A549 treated with RU486 at 1 μM for 4 hours (cell line): ENCODE data around the gene HSPA1L. TPM values are rescaled to one million over a fixed set of nuclear protein-coding genes. Genes with fewer than 3 reads are reported as not detected.

ENCODE experiments used
- total RNA-seq: library from RNA; stranded (reverse); fragments of 200-300 nt; extraction: Qiagen RNA extraction; gene quantifications from 5 replicates; pipeline ENCODE4 v1.2.3, GENCODE V29; 2022; ENCODE audit warnings: low read depth

The HSPA1L gene
- 1.2 to 1.5 TPM (median 1.2 TPM) in 5 replicates for total RNA-seq

DNA sequence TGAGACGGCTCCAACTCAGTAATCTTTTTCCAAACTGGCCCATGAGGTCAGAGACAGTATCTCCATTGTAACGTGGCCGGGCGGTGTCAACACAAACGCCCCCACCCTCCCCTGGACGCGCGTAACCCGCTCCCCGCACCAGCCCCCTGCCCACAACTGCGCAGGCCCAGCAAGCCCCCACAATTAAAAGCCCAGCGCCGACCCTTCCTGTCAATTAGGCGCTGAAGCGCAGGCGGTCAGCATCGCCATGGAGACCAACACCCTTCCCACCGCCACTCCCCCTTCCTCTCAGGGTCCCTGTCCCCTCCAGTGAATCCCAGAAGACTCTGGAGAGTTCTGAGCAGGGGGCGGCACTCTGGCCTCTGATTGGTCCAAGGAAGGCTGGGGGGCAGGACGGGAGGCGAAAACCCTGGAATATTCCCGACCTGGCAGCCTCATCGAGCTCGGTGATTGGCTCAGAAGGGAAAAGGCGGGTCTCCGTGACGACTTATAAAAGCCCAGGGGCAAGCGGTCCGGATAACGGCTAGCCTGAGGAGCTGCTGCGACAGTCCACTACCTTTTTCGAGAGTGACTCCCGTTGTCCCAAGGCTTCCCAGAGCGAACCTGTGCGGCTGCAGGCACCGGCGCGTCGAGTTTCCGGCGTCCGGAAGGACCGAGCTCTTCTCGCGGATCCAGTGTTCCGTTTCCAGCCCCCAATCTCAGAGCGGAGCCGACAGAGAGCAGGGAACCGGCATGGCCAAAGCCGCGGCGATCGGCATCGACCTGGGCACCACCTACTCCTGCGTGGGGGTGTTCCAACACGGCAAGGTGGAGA is at the start of gene HSPA1L, which contains the start of gene HSPA1A:
Gene HSPA1L (minus strand): TSS at position 259 of the 814 bp plus-strand sequence. CDS start 3,311 bp downstream, outside the sequence.
Gene HSPA1A (plus strand): TSS at position 519 of the 814 bp plus-strand sequence. CDS start 214 bp downstream, at position 733.

DNA sequence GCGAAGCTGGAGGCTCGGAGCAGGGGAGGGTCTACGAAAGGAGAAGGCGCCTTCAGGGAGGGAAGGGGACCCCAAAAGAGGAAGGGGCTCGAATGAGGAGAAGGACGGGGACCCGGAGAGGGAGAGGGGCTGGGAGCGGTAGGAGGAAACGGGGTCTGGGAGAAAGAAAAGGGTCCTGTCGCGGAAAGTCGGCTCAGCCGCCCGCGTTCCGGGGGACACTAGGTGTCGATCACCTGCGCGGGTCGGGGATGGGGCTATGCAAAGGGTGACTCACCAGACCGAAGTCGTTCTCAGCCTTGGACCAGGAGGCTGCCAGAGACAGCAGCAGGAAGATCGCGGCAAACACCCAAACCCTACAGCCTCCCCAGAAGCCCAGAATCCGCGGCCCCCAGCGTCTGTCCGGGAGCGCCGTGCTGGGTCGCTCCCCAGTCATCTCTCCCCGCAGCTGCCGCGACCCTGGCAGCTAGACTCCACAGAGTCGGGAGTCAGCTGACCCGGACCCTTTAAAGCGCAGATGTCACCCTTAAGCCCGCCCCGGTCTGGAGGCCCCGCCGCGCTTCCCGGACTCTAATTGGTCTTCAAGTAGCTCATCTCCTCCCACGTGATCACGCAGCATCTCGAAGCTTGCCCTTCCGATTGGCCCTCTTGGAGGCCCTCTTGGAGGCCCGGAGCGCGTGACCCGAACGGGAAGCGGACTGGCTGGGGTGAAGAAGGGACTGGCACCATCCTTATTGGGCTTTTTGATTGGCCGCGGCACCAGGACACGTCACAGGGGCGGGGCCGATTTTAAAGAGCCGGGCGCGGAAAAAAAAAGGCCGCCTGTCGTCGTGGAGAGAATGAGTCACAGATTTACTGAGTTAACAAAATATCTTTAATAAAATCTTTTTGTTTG is 47.5 kb upstream of the HSPA1L start, which contains the start of gene NEU1:
Gene NEU1 (minus strand): TSS at position 478 of the 892 bp plus-strand sequence. CDS start 45 bp downstream, at position 433.

DNA sequence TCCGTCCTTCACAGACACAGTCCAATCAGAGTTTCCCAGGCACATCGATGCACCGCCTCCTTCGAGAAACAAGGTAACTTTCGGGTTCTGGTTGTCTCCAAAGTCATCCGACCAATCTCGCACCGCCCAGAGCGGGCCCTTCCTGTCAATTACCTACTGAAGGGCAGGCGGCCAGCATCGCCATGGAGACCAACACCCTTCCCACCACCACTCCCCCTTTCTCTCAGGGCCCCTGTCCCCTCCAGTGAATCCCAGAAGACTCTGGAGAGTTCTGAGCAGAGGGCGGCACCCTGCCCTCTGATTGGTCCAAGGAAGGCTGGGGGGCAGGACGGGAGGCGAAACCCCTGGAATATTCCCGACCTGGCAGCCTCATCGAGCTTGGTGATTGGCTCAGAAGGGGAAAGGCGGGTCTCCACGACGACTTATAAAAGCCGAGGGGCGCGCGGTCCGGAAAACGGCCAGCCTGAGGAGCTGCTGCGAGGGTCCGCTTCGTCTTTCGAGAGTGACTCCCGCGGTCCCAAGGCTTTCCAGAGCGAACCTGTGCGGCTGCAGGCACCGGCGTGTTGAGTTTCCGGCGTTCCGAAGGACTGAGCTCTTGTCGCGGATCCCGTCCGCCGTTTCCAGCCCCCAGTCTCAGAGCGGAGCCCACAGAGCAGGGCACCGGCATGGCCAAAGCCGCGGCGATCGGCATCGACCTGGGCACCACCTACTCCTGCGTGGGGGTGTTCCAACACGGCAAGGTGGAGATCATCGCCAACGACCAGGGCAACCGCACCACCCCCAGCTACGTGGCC is 12.4 kb upstream of the HSPA1L start, which contains the start of gene HSPA1B:
Gene HSPA1B (plus strand): TSS at position 453 of the 794 bp plus-strand sequence. CDS start 213 bp downstream, at position 666.

GRCh38 chr6:31806470-31807272 is 8.4 kb downstream of the HSPA1L start, which contains the start of gene LSM2:
TSS of gene LSM2 (minus strand) at chr6:31806966. CDS start at chr6:31806757, 209 bp downstream.

DNA sequence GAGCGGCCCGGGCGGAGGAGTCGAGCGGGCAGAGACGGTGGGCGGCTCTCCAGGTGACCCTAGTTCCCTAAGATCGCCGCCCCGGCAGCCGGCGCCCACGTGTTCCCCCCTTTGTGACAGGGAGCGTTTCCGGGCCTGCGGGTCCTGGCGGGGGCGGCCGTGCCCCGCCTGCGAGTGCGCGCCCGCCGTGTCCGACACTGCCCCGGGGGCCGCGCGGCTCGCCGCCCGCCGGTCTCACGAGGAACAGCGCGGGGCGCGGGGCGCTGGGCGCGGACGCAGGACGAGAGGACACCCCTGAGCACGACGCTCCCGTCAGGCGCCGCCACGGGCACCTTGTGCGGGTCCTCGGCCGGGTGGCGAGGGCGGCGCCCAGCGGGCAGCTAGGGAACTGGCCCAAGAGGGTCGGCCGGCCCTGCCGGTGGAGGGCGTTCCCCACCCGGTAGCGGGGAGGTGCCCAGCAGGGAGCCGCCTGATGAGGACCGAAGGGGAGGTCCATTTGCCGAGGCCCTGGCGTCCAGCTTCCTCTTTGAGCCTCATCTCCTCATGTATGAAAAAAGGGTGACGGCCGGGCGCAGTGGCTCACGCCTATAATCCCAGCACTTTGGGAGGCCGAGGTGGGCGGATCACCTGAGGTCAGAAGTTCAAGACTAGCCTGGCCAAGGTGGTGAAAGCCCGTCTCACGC is 19.3 kb downstream of the HSPA1L start, which contains the start of gene VARS1:
Gene VARS1 (minus strand): TSS at position 137 of the 683 bp plus-strand sequence. CDS start 535 bp downstream, outside the sequence.

GRCh38 chr6:31776989-31777666 is 38.0 kb downstream of the HSPA1L start, which contains the start of gene VWA7:
TSS of gene VWA7 (minus strand) at chr6:31777328. CDS start at chr6:31776779, 549 bp downstream.

GRCh38 chr6:31762356-31762755 is 52.7 kb downstream of the HSPA1L start, which contains the start of gene SAPCD1:
TSS of gene SAPCD1 (plus strand) at chr6:31762656. CDS start at chr6:31763055, 399 bp downstream.

Other genes starting within 250 kb of the HSPA1L start
- gene LTA, start 243.0 kb downstream of the HSPA1L start, total RNA-seq, result 0.10 TPM in 1 of 5 replicates, not detected in the others
- gene TNF, start 239.7 kb downstream of the HSPA1L start, total RNA-seq, result 0.10 to 0.19 TPM in 2 of 5 replicates, not detected in the others
- gene LTB, start 232.9 kb downstream of the HSPA1L start, total RNA-seq, result 0.25 to 0.57 TPM (median 0.49 TPM) in 4 of 5 replicates, not detected in the other
- 0.28 to 1.3 TPM in 2 of 5 replicates, not detected in the others for gene LST1, start 229.0 kb downstream of the HSPA1L start, total RNA-seq
- not detected in 5 replicates for gene NCR3, start 222.3 kb downstream of the HSPA1L start, total RNA-seq
- not detected in 5 replicates for gene AIF1, start 200.0 kb downstream of the HSPA1L start, total RNA-seq
- 64.9 to 89.6 TPM (median 85.2 TPM) in 5 replicates for gene PRRC2A, start 194.6 kb downstream of the HSPA1L start, total RNA-seq
- gene BAG6, start 162.6 kb downstream of the HSPA1L start, total RNA-seq, result 107 to 155 TPM (median 142 TPM) in 5 replicates
- gene APOM, start 159.4 kb downstream of the HSPA1L start, total RNA-seq, result 2.8 to 3.3 TPM (median 2.9 TPM) in 5 replicates
- gene C6orf47, start 154.5 kb downstream of the HSPA1L start, total RNA-seq, result 10.4 to 12.9 TPM (median 12.5 TPM) in 5 replicates
- 10.0 to 13.7 TPM (median 13.3 TPM) in 5 replicates for gene GPANK1, start 150.3 kb downstream of the HSPA1L start, total RNA-seq
- gene CSNK2B, start 149.2 kb downstream of the HSPA1L start, total RNA-seq, result 168 to 197 TPM (median 178 TPM) in 5 replicates
- gene LY6G5B, start 145.3 kb downstream of the HSPA1L start, total RNA-seq, result 3.7 to 6.0 TPM (median 4.3 TPM) in 5 replicates
- gene LY6G5C, start 134.2 kb downstream of the HSPA1L start, total RNA-seq, result 0.77 to 1.9 TPM (median 1.2 TPM) in 5 replicates
- 14.1 to 20.1 TPM (median 18.3 TPM) in 5 replicates for gene ABHD16A, start 112.0 kb downstream of the HSPA1L start, total RNA-seq
- not detected in 5 replicates for gene LY6G6F, start 108.4 kb downstream of the HSPA1L start, total RNA-seq
- not detected in 5 replicates for gene LY6G6D, start 99.9 kb downstream of the HSPA1L start, total RNA-seq
- 0.20 TPM in 1 of 5 replicates, not detected in the others for gene LY6G6C, start 93.5 kb downstream of the HSPA1L start, total RNA-seq
- gene MPIG6B, start 91.9 kb downstream of the HSPA1L start, total RNA-seq, result not detected in 5 replicates
- 26.5 to 32.4 TPM (median 29.4 TPM) in 5 replicates for gene DDAH2, start 86.0 kb downstream of the HSPA1L start, total RNA-seq
- gene CLIC1, start 78.8 kb downstream of the HSPA1L start, total RNA-seq, result 476 to 542 TPM (median 495 TPM) in 5 replicates
- gene MSH5, start 75.3 kb downstream of the HSPA1L start, total RNA-seq, result 10.2 to 14.3 TPM (median 13.0 TPM) in 5 replicates
- gene SAPCD1, start 52.6 kb downstream of the HSPA1L start, total RNA-seq, result 2.0 to 4.2 TPM (median 3.7 TPM) in 5 replicates
- gene VWA7, start 38.0 kb downstream of the HSPA1L start, total RNA-seq, result 1.2 to 2.0 TPM (median 1.7 TPM) in 5 replicates
- 50.9 to 59.8 TPM (median 55.8 TPM) in 5 replicates for gene VARS1, start 19.5 kb downstream of the HSPA1L start, total RNA-seq
- 54.4 to 77.8 TPM (median 60.7 TPM) in 5 replicates for gene LSM2, start 8.3 kb downstream of the HSPA1L start, total RNA-seq
- 157 to 340 TPM (median 232 TPM) in 5 replicates for gene HSPA1A, start 260 bp upstream of the HSPA1L start, total RNA-seq
- gene HSPA1B, start 12.5 kb upstream of the HSPA1L start, total RNA-seq, result 120 to 260 TPM (median 177 TPM) in 5 replicates
- 21.7 to 35.4 TPM (median 28.7 TPM) in 5 replicates for gene NEU1, start 47.5 kb upstream of the HSPA1L start, total RNA-seq
- gene SLC44A4, start 63.7 kb upstream of the HSPA1L start, total RNA-seq, result 0.07 to 0.30 TPM in 2 of 5 replicates, not detected in the others
- 22.5 to 32.0 TPM (median 30.5 TPM) in 5 replicates for gene EHMT2, start 82.4 kb upstream of the HSPA1L start, total RNA-seq
- gene ZBTB12, start 86.8 kb upstream of the HSPA1L start, total RNA-seq, result 3.1 to 4.9 TPM (median 4.2 TPM) in 5 replicates
- gene C2, start 112.4 kb upstream of the HSPA1L start, total RNA-seq, result 0.15 to 0.45 TPM (median 0.35 TPM) in 5 replicates
- 2.0 to 3.3 TPM (median 2.9 TPM) in 5 replicates for gene CFB, start 130.8 kb upstream of the HSPA1L start, total RNA-seq
- gene NELFE, start 143.7 kb upstream of the HSPA1L start, total RNA-seq, result 75.3 to 97.3 TPM (median 88.3 TPM) in 5 replicates
- 19.8 to 25.9 TPM (median 24.7 TPM) in 5 replicates for gene SKIC2, start 143.9 kb upstream of the HSPA1L start, total RNA-seq
- gene DXO, start 156.9 kb upstream of the HSPA1L start, total RNA-seq, result 11.0 to 14.3 TPM (median 11.9 TPM) in 5 replicates
- 0.50 to 1.7 TPM (median 0.99 TPM) in 5 replicates for gene C4A, start 166.8 kb upstream of the HSPA1L start, total RNA-seq
- 0.34 to 1.5 TPM (median 0.57 TPM) in 5 replicates for gene C4B, start 199.5 kb upstream of the HSPA1L start, total RNA-seq
- gene CYP21A2, start 223.1 kb upstream of the HSPA1L start, total RNA-seq, result not detected in 5 replicates